ENCODE measurements around the gene NAV2.
"Not testable (repeated sequence)": the region's sequence is repeated elsewhere in the genome, so short reads cannot be mapped to it uniquely, and the experiment has no call there.

The NAV2 gene

GRCh38 chr11:19982774-19983495, 270.3 kb downstream of the NAV2 start:
- no peak for DNase-seq

GRCh38 chr11:19984048-19984742, 271.6 kb downstream of the NAV2 start:
- DNase-seq, result no peak

GRCh38 chr11:19985111-19985510, 272.5 kb downstream of the NAV2 start:
- no peak for DNase-seq

- DNase-seq, result no peak
Measured at GRCh38 chr11:19987331-19987801, 274.7 kb downstream of the NAV2 start.

GRCh38 chr11:19988598-19988997, 276.0 kb downstream of the NAV2 start:
- DNase-seq, result no peak

- no peak for DNase-seq
Measured at GRCh38 chr11:19989191-19989590, 276.6 kb downstream of the NAV2 start.

- no peak for DNase-seq
Measured at GRCh38 chr11:19992162-19992561, 279.5 kb downstream of the NAV2 start.

GRCh38 chr11:19992998-19993397, 280.4 kb downstream of the NAV2 start:
- no peak for DNase-seq

- no peak for DNase-seq
Measured at GRCh38 chr11:19994672-19995071, 282.0 kb downstream of the NAV2 start.

GRCh38 chr11:19995145-19995544, 282.5 kb downstream of the NAV2 start:
- no peak for DNase-seq

GRCh38 chr11:19996571-19996970, 283.9 kb downstream of the NAV2 start:
- no peak for DNase-seq

- no peak for DNase-seq
Measured at GRCh38 chr11:20000022-20000350, 287.3 kb downstream of the NAV2 start.

GRCh38 chr11:20000351-20001134, 287.9 kb downstream of the NAV2 start:
- DNase-seq, result no peak

GRCh38 chr11:20002312-20003216, 289.9 kb downstream of the NAV2 start:
- DNase-seq, result no peak

- no peak for DNase-seq
Measured at GRCh38 chr11:20003351-20003750, 290.7 kb downstream of the NAV2 start.

- DNase-seq, result no peak
Measured at GRCh38 chr11:20004866-20005265, 292.2 kb downstream of the NAV2 start.

GRCh38 chr11:20005747-20006146, 293.1 kb downstream of the NAV2 start:
- no peak for DNase-seq

- not testable (repeated sequence) for DNase-seq
Measured at GRCh38 chr11:20006618-20007017, 294.0 kb downstream of the NAV2 start.

- DNase-seq, result no peak
Measured at GRCh38 chr11:20007386-20007785, 294.7 kb downstream of the NAV2 start.

- DNase-seq, result no peak
Measured at GRCh38 chr11:20008190-20008870, 295.7 kb downstream of the NAV2 start.

- no peak for DNase-seq
Measured at GRCh38 chr11:20008871-20009644, 296.4 kb downstream of the NAV2 start.

Data from activated naive CD4-positive, alpha-beta T cell (primary cell).